ENCODE results near the gene PLEKHG4.

- TF ChIP-seq CTCF (IDR thresholded peaks at IDR 0.05) (no peak), TEAD4 (IDR thresholded peaks at IDR 0.05; ENCODE audit: borderline replicate concordance, insufficient read depth) (no peak), USF1 (IDR thresholded peaks at IDR 0.05; ENCODE audit: borderline replicate concordance, low read depth) (no peak), EP300 (IDR thresholded peaks at IDR 0.05; ENCODE audit: borderline replicate concordance in 1 of 2, low read depth in 1 of 2, low read length in 1 of 2) (no peak), RCOR1 (IDR thresholded peaks at IDR 0.05; ENCODE audit: low read length) (no peak), RFX5 (IDR thresholded peaks at IDR 0.05; ENCODE audit: low read length) (no peak), SIN3A (IDR thresholded peaks at IDR 0.05; ENCODE audit: borderline replicate concordance, low read depth, low read length) (no peak)
Measured at GRCh38 chr16:67242138-67242730, 37.1 kb upstream of the PLEKHG4 start.

Data from SK-N-SH (cell line).